Brain microvascular endothelial cell (primary cell): ENCODE results near the gene PRSS57.

ENCODE experiments used
- DNase-seq: peaks from one replicate; pipeline ENCODE4 v3.0.0-alpha.2; 2020
- H3K27ac ChIP-seq: fragments of 250-450 bp; sonication (Bioruptor Pico); 2 replicates; pipeline ENCODE4 v1.5.1; 2020; ENCODE audit warnings: mild to moderate bottlenecking, moderate library complexity
- H3K27me3 ChIP-seq: fragments of 250-450 bp; sonication (Bioruptor Pico); replicated peaks from 2 replicates; pipeline ENCODE4 v1.5.1; 2020; ENCODE audit warnings: mild to moderate bottlenecking
- H3K36me3 ChIP-seq: fragments of 250-450 bp; sonication (Bioruptor Pico); replicated peaks from 2 replicates; pipeline ENCODE4 v1.5.1; 2020; ENCODE audit warnings: mild to moderate bottlenecking
- H3K4me3 ChIP-seq: 2 replicates; pipeline ENCODE4 v1.5.1; 2011; ENCODE audit warnings: low read depth, mild to moderate bottlenecking, control low read depth, low read length, moderate library complexity
- in situ Hi-C: cut with HindIII; loops from 2 replicates; pipeline ENCODE4 v1.10.0; 2017; ENCODE audit warnings: low sequenced_read_pairs, low pct_ligation_motif_present
- TF ChIP-seq, protein P1 (sequence below): IDR thresholded peaks from 2 replicates; pipeline ENCODE4 v1.5.1; 2011; ENCODE audit warnings: low read depth, mild to moderate bottlenecking, moderate library complexity, low read length, control low read depth, inconsistent platforms; ENCODE audit errors: missing control alignments

The PRSS57 gene

DNA sequence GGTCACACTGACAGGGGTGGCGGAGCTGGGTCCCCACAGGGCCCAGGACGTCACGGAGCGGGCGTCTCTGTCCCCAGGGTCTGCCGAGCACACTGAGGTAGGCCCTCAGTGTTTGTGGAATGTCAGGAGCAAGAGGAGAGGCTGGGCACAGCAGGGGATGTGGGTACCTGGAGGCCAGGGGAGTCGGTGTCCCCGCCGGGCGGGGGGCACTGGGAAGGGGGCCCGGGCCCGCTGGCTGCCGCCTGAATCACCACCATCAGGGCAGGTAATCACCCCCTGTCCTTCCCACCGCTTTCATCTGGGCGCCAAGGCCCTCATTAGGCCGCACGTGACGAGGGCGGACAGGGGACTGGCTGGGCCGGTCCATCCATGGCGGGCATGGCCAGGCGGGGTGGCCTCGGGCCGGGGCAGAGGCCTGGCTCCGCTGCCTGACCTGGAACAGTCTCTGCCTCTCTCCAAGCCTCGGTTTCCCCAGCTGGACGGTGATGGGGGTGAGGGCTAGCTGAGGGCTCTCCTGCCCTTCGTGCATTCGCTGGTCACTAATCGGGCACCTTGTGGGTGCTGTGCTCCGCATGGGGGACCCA is 54.6 kb downstream of the PRSS57 start:
- H3K27ac ChIP-seq: no peak overlapping the region
- no peak overlapping the region for H3K4me3 ChIP-seq
- H3K27me3 ChIP-seq: no peaks in the 10 kb centered on the region
- in situ Hi-C loops: no loop called here
- no peak for DNase-seq
- H3K36me3 ChIP-seq: peaks cover 10% of the 10 kb centered on the region
- TF ChIP-seq, protein P1, sequence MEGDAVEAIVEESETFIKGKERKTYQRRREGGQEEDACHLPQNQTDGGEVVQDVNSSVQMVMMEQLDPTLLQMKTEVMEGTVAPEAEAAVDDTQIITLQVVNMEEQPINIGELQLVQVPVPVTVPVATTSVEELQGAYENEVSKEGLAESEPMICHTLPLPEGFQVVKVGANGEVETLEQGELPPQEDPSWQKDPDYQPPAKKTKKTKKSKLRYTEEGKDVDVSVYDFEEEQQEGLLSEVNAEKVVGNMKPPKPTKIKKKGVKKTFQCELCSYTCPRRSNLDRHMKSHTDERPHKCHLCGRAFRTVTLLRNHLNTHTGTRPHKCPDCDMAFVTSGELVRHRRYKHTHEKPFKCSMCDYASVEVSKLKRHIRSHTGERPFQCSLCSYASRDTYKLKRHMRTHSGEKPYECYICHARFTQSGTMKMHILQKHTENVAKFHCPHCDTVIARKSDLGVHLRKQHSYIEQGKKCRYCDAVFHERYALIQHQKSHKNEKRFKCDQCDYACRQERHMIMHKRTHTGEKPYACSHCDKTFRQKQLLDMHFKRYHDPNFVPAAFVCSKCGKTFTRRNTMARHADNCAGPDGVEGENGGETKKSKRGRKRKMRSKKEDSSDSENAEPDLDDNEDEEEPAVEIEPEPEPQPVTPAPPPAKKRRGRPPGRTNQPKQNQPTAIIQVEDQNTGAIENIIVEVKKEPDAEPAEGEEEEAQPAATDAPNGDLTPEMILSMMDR: no peak

DNA sequence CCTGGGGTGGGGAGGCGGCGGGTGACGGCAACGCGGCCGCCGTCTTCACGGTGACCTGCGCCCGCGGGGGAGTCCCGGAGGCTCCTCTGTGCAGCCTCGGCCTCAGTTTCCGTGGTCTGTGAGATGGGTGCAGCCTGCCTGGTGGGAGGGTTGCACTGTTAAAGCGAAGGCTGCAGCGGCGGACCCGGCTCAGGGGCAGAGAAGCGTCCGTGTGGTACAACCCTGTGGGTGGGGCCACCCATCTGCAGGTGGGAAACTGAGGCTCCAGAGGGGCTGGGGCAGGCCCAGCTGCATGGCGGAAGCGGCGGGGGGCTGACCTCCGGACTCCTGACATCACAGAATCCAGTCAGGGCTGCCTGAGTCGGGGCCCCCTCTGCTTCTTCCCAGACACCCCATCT is 55.1 kb downstream of the PRSS57 start:
- Histone ChIP-seq H3K27ac (no peak overlapping the region), H3K27me3 (no peaks in the 10 kb centered on the region), H3K4me3 (peak overlapping the region; percentile 33), H3K36me3 (peaks cover 8% of the 10 kb centered on the region)
- in situ Hi-C loops: no loop called here
- TF ChIP-seq, protein P1: no peak
- DNase-seq: no peak

DNA sequence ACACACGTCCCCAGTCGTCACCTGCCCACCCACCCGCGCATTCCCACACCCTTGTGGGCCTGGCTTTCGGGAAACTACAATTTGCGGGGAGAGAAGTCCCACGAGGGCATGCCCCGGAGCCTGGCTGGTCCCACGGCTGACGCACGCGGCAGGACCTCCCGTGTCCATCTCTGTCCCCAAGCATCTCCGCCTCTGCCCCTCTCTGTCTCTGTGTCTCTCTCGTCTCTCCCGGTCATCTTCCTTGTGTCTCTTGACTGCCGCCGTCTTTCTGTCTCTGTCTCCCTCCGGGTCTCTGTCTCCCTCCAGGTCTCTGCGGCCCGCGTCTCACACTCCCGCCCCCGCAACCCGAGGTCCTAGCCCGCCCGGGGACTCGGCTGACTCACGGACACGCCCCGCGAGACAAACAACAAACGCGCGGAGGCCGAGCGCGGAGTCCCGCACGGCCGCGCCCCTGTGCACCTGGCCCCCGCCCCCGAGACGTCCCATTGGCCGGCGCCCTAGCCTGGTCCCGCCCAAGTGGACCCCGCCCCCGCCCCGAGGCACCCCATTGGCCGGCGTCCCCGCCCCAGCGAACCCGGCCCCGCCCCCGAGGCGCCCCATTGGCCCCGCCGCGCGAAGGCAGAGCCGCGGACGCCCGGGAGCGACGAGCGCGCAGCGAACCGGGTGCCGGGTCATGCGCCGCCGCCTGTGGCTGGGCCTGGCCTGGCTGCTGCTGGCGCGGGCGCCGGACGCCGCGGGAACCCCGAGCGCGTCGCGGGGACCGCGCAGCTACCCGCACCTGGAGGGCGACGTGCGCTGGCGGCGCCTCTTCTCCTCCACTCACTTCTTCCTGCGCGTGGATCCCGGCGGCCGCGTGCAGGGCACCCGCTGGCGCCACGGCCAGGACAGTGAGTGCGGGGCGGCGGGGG is 55.7 kb downstream of the PRSS57 start, which contains the start of gene FGF22:
Gene FGF22, plus strand, starts transcription at position 627 of the 908 bp plus-strand sequence. Its CDS starts 47 bp downstream, at position 674.
- Histone ChIP-seq H3K36me3 (peaks cover 1% of the 10 kb centered on the region), H3K27ac (no peak within 1 kb of the TSS), H3K27me3 (no peaks in the 10 kb centered on the region), H3K4me3 (peak within 1 kb of the TSS; percentile 48)
- DNase-seq: peak; percentile 80
- TF ChIP-seq, protein P1: no peak
- in situ Hi-C loops: no loop called here

DNA sequence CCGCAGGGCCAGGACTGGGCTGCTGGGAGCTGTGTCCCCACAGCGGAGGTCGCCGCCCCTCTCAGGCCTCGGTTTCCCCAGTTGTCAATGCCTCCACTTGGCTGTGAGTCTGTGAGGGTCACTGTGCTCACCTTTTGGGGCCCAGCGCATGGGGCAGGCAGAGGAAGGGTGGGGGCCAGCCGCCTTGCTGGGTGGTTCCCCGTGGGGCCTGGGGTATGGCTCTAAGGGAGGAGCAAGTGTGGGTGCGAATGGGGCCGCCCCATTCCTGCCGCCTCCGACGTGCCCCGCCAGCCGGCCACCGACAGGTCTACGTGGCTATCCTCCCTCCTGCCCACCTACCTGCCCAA is 56.4 kb downstream of the PRSS57 start:
- no peak overlapping the region for H3K27ac ChIP-seq

More for the DNA sequence above, 56.4 kb downstream of the PRSS57 start:
- DNase-seq: no peak
- no peak overlapping the region for H3K4me3 ChIP-seq
- TF ChIP-seq, protein P1: no peak
- in situ Hi-C loops: no loop called here
- H3K27me3 ChIP-seq: no peaks in the 10 kb centered on the region
- no peaks in the 10 kb centered on the region for H3K36me3 ChIP-seq
